ENCODE data around the gene RNF213.

Gene RNF213

DNA sequence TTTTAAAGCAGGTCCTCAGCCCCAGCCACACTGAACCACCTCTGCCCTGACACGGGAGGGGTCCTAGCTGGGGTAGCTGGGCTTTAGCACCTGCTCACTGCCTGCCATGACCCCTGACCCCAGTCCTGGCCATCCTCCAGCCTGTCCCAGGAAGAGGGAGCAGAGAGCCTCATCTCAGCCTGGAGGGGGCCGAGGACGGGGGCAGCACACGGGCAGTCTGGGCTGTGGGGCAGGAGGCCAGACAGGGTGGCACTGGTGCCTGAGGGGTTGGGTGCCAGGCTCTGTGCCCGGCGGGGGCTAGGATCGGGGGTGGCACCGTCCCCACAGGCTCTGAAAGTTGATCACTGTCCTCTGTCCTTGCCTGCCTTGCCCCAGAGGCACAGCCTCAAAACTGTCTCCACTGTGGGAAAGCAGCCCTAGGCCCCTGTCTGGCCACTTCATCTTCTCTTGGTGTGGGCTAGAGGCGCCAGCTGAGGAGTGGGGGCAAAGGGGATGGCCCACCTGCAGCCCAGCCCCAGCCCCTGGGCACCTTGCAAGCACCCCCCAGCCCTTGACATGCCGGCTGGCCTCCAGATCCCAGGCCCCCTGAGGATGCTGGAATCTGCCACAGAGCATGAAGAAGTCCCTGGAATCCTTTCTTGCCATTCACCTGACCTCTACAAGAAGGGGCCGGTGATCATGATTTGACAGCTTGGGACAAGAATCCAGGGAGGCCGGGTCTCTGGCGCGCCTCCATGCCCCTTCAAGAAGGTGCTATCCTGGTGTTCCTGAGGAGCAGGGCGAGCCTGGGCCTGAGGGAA is 170.0 kb downstream of the RNF213 start:
- CTCF ChIA-PET = no interaction called here
- TF ChIP-seq, protein P1, sequence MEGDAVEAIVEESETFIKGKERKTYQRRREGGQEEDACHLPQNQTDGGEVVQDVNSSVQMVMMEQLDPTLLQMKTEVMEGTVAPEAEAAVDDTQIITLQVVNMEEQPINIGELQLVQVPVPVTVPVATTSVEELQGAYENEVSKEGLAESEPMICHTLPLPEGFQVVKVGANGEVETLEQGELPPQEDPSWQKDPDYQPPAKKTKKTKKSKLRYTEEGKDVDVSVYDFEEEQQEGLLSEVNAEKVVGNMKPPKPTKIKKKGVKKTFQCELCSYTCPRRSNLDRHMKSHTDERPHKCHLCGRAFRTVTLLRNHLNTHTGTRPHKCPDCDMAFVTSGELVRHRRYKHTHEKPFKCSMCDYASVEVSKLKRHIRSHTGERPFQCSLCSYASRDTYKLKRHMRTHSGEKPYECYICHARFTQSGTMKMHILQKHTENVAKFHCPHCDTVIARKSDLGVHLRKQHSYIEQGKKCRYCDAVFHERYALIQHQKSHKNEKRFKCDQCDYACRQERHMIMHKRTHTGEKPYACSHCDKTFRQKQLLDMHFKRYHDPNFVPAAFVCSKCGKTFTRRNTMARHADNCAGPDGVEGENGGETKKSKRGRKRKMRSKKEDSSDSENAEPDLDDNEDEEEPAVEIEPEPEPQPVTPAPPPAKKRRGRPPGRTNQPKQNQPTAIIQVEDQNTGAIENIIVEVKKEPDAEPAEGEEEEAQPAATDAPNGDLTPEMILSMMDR (conservative IDR thresholded peaks at IDR 0.05; ENCODE audit: low read depth) = no peak
- peak overlapping the region; percentile 10; the same call in 1 of the 2 replicates for H3K27ac ChIP-seq
- POLR2A ChIA-PET (ENCODE audit: low non-redundant PET) = no interaction called here
- DNase-seq (ENCODE audit: low spot score) = no peak

DNA sequence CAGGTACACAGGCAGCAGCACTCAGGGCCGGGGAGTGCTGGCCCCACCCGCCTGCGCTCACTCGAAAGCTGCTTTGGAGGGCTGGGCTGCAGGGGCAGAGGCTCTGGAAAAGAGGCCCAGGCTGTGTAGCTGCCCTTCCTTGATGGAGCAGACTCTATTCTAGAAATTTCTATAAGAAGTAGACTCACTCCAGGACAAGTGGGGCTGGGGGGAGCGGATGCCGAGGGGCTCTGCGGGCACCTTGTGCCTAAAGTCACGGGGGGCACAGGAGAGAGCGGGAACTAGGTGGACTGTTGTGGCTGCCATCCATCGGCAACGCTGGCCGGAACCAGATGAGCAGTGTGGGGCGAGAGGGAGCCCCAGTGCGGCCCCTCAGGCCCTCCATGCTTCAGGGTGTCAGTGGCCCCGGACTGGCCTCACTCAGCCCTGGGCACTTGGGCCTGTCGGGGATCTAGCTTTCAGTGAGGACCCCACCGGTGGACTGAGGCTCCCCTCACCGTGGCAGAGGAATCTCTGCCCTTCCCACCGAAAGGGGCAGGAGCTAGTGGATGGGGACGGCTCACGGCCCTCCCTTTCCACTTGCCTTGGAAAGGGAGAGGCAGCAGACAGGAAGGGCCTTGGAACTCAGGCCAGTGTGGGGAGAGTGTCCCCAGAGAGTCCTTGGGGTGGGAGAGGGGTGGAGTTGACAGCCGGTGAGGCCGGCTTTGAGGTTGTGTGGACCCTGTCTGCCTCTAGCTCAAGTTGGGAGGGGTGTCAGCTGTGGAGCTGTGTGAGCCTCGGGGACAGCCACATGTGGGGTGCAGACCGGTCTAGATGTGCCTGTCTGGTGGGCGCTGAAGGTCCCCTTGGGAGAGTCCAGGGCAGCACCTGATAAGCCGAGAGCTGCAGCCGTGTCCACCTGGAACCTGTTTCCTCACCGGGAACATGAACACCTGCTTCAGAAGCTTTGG is 170.9 kb downstream of the RNF213 start:
- DNase-seq (ENCODE audit: low spot score) = no peak
- TF ChIP-seq, protein P1 (conservative IDR thresholded peaks at IDR 0.05; ENCODE audit: low read depth) = no peak
- POLR2A ChIA-PET (ENCODE audit: low non-redundant PET) = no interaction called here
- CTCF ChIA-PET = no interaction called here
- peak overlapping the region; percentile 10; the same call in 1 of the 2 replicates for H3K27ac ChIP-seq

DNA sequence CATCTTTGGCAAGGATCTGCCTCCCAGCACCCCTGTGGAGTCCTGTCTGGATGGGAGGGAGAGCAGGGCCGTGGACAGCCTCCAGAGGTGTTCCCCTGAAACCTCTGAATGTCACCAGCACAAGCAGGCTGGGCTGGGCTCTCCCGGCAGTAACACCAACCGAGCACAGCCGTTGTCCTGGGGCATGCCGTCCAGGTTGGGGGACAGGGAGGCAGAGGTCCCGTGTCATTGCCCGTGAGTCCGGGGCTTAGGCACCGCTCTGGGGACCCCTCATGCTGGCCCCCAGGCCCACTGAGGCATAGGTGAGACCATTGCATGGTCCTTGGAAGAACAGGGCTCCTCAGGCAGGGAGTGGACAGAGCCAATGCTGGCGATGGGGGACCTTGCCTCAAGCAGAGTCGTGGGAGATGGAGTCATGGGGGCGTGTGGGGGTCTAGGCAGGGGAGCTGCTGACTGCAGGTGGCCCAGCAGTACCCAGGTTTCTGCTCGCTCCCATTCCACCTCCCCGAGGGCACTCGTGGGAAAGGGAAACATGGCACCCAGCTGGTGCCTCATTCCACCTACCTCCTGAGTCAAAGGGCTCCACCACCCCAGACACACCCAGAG is 171.8 kb downstream of the RNF213 start:
- ChIA-PET POLR2A (ENCODE audit: low non-redundant PET) (no interaction called here), CTCF (no interaction called here)
- TF ChIP-seq, protein P1 (conservative IDR thresholded peaks at IDR 0.05; ENCODE audit: low read depth) = no peak
- no peak for DNase-seq (ENCODE audit: low spot score)
- no peak overlapping the region for H3K27ac ChIP-seq

DNA sequence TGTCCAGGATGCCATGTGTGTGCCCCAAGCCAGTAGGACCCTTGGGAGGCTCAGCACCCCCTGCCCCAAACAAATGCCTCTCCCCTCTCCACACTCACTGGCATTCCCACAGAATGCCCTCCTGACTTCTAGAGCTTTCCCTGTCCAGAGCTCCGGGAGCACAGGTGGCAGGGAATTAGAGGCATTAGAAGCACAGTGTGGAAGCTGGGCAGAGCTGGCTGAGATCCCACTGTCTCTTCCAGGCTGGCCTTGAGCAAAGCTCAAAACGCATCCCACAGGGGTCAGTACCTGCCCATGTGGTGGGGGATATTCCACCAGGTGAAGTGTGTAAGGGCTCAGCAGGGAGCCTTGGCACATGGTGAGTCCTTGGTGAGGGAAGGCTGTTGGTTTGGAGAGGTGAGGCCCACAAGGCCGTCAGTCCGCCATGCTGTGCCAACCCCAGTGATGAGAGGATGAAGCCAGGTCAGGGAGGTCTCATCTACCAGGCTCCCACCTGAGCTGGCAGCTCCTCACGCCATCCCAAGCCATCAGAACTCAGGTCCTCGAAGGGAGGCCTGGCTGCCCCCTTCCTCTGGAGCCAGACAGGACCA is 172.4 kb downstream of the RNF213 start:
- TF ChIP-seq, protein P1 (conservative IDR thresholded peaks at IDR 0.05; ENCODE audit: low read depth) = no peak
- H3K27ac ChIP-seq = no peak overlapping the region
- CTCF ChIA-PET = no interaction called here
- POLR2A ChIA-PET (ENCODE audit: low non-redundant PET) = no interaction called here
- no peak for DNase-seq (ENCODE audit: low spot score)

DNA sequence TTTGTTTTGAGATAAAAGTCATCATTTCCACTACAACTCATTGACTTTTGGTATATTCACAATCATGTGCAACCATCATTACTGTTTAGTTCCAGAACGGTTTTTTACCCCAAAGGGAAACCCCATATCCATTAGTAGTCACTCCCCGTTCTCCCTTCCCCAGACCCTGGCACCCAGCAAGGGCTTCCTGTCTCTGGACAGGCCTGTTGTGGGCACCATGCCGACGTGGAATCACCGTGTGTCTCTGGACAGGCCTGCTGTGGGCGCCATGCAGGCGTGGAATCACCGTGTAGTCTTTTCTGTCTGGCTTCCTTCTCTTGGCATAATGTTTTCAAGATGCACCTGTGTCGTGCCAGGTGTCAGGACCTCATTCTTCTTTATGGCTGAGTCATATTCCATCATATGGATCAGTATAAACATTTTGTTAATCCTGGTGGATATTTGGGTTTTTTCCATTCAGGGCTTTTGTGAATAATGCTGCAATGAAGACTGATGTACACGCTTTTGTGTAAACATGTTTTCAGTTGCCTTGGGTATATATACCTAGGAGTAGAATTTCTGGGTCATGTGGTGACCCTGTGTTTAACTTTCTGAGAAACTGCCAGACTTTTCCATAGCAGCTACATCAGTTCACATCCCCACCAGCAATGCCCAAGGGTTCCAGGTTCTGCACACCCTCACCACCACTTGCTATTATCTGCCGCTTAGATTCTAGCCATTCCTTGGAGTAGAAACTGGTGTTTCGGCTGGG is 173.4 kb downstream of the RNF213 start:
- CTCF ChIA-PET = no interaction called here
- DNase-seq (ENCODE audit: low spot score) = no peak
- TF ChIP-seq, protein P1 (conservative IDR thresholded peaks at IDR 0.05; ENCODE audit: low read depth) = no peak
- H3K27ac ChIP-seq = no peak overlapping the region
- POLR2A ChIA-PET (ENCODE audit: low non-redundant PET) = no interaction called here
